Neuronal stem cell (in vitro differentiated cells): ENCODE measurements around the gene TNS1.
A peak's percentile ranks its signal among the peaks of the same experiment; 100 is the strongest.

Experiments used
- DNase-seq: peaks from one replicate; pipeline ENCODE4 v3.0.0-alpha.2; 2013; ENCODE audit warnings: low spot score
- H2AFZ ChIP-seq: one replicate; pipeline ENCODE4 v1.6.1; 2013; ENCODE audit warnings: mild to moderate bottlenecking, low read length, inconsistent platforms
- H2AK5ac ChIP-seq: 2 replicates; pipeline ENCODE4 v1.6.1; 2013; ENCODE audit warnings: low read depth, mild to moderate bottlenecking, inconsistent platforms, low read length, moderate library complexity, mixed read lengths
- H2BK120ac ChIP-seq: 2 replicates; pipeline ENCODE4 v1.6.1; 2013; ENCODE audit warnings: low read depth, mild to moderate bottlenecking, inconsistent platforms, low read length, moderate library complexity, mixed read lengths
- H2BK12ac ChIP-seq: one replicate; pipeline ENCODE4 v1.6.1; 2013; ENCODE audit warnings: low read length, inconsistent platforms
- H2BK15ac ChIP-seq: 2 replicates; pipeline ENCODE4 v1.6.1; 2013; ENCODE audit warnings: mild to moderate bottlenecking, low read length, inconsistent platforms, mixed read lengths
- H2BK5ac ChIP-seq: one replicate; pipeline ENCODE4 v1.6.1; 2013; ENCODE audit warnings: inconsistent platforms, mild to moderate bottlenecking, low read length, moderate library complexity
- H3K14ac ChIP-seq: one replicate; pipeline ENCODE4 v1.6.1; 2013; ENCODE audit warnings: low read length, inconsistent platforms
- H3K18ac ChIP-seq: 2 replicates; pipeline ENCODE4 v1.6.1; 2013; ENCODE audit warnings: low read length, inconsistent platforms
- H3K23ac ChIP-seq: 2 replicates; pipeline ENCODE4 v1.6.1; 2013; ENCODE audit warnings: low read depth, mild to moderate bottlenecking, mixed read lengths, low read length, inconsistent platforms; ENCODE audit not compliant: poor library complexity
- H3K27ac ChIP-seq: replicated peaks from 3 replicates; pipeline ENCODE4 v1.5.1; 2013; ENCODE audit warnings: low read length, inconsistent platforms
- H3K27me3 ChIP-seq, 3 experiments: 2 replicates each; pipeline ENCODE4 v1.6.1; 2013; ENCODE audit warnings: low read length in 3 of 3, mild to moderate bottlenecking in 2 of 3, inconsistent platforms in 1 of 3, low read depth in 1 of 3, mixed read lengths in 1 of 3, moderate library complexity in 1 of 3; ENCODE audit not compliant: control insufficient read depth in 3 of 3, insufficient read depth in 3 of 3
- H3K36me3 ChIP-seq, 2 donors: replicated peaks in 1 of 2; 2 replicates each; pipeline ENCODE4 v1.6.1; 2013; ENCODE audit warnings: low read length in 2 of 2; ENCODE audit not compliant: control insufficient read depth in 2 of 2, insufficient read depth in 2 of 2
- H3K4ac ChIP-seq: 2 replicates; pipeline ENCODE4 v1.6.1; 2013; ENCODE audit warnings: inconsistent platforms, mild to moderate bottlenecking, low read length, moderate library complexity
- H3K4me1 ChIP-seq, 2 donors: 1 replicate in 1 of 2; 2 replicates in 1 of 2; pipeline ENCODE4 v1.6.1; 2013; ENCODE audit warnings: low read length in 2 of 2, low read depth in 1 of 2; ENCODE audit not compliant: control insufficient read depth in 2 of 2, insufficient read depth in 1 of 2
- H3K4me2 ChIP-seq: one replicate; pipeline ENCODE4 v1.6.1; 2013; ENCODE audit warnings: mild to moderate bottlenecking, low read length, inconsistent platforms; ENCODE audit not compliant: insufficient read depth, poor library complexity, severe bottlenecking
- H3K4me3 ChIP-seq, 2 donors: 2 replicates each; pipeline ENCODE4 v1.5.1; 2013; ENCODE audit warnings: low read length in 2 of 2, mild to moderate bottlenecking in 2 of 2, inconsistent platforms in 1 of 2, moderate library complexity in 1 of 2
- H3K79me1 ChIP-seq: one replicate; pipeline ENCODE4 v1.6.1; 2013; ENCODE audit warnings: low read depth, mild to moderate bottlenecking, inconsistent platforms, low read length, moderate library complexity
- H3K9ac ChIP-seq: one replicate; pipeline ENCODE4 v1.6.1; 2013; ENCODE audit warnings: mild to moderate bottlenecking, low read depth, low read length, inconsistent platforms; ENCODE audit not compliant: poor library complexity
- H3K9me3 ChIP-seq, 2 donors: replicated peaks in 1 of 2; 2 replicates each; pipeline versions ENCODE3 to v1.6.1; 2013; ENCODE audit warnings: low read length in 2 of 2, mild to moderate bottlenecking in 2 of 2, inconsistent platforms in 1 of 2, low read depth in 1 of 2, mixed read lengths in 1 of 2, moderate library complexity in 1 of 2; ENCODE audit not compliant: control insufficient read depth in 2 of 2, insufficient read depth in 1 of 2
- H4K8ac ChIP-seq: one replicate; pipeline ENCODE4 v1.6.1; 2013; ENCODE audit warnings: low read depth, mild to moderate bottlenecking, inconsistent platforms, low read length, moderate library complexity
- H4K91ac ChIP-seq: one replicate; pipeline ENCODE4 v1.6.1; 2013; ENCODE audit warnings: low read length, low read depth, mild to moderate bottlenecking, inconsistent platforms; ENCODE audit not compliant: poor library complexity
- WGBS, 2 donors: extraction: QIAGEN DNeasy Blood & Tissue Kit; methylation state at CpG; one replicate each; pipeline ENCODE4 v1.1.7; 2013; ENCODE audit warnings: missing lambda C conversion rate in 2 of 2, mixed read lengths in 1 of 2; ENCODE audit not compliant: insufficient read length in 2 of 2, insufficient replicate concordance in 1 of 2; ENCODE audit errors: extremely low coverage in 2 of 2; 5-methylcytosine and 5-hydroxymethylcytosine counted together

Gene TNS1

GRCh38 chr2:217916504-217917254, 86.1 kb downstream of the TNS1 start:
- H2BK5ac ChIP-seq: no peak overlapping the region
- no peak overlapping the region for H3K23ac ChIP-seq
- no peak overlapping the region for H2AFZ ChIP-seq
- H3K9me3 ChIP-seq: no peaks in the 10 kb centered on the region
- no peak overlapping the region for H3K4me3 ChIP-seq
- no peak overlapping the region for H3K27ac ChIP-seq
- no peaks in the 10 kb centered on the region for H3K36me3 ChIP-seq
- H3K9ac ChIP-seq: no peak overlapping the region
- H3K18ac ChIP-seq: peak overlapping the region; percentile 16
- DNase-seq: no peak
- H3K14ac ChIP-seq: no peak overlapping the region
- H2BK120ac ChIP-seq: no peak overlapping the region
- no peak overlapping the region for H3K4me2 ChIP-seq
- no peaks in the 10 kb centered on the region for H3K79me1 ChIP-seq
- H2BK12ac ChIP-seq: no peak overlapping the region
- H4K91ac ChIP-seq: no peak overlapping the region
- H3K27me3 ChIP-seq: peaks cover 0 to 8% (median 0%) of the 10 kb centered on the region in 3 experiments
- no peak overlapping the region for H4K8ac ChIP-seq
- no CpG with 5 or more reads among the region's 10 CpGs for WGBS, 2 donors
- no peak overlapping the region for H2BK15ac ChIP-seq
- H3K4ac ChIP-seq: no peak overlapping the region
- H2AK5ac ChIP-seq: no peak overlapping the region
- H3K4me1 ChIP-seq: peaks cover 24 to 33% of the 10 kb centered on the region in 2 donors

GRCh38 chr2:217915706-217916105, 87.1 kb downstream of the TNS1 start:
- Histone ChIP-seq H3K4me2 (no peak overlapping the region), H2BK120ac (no peak overlapping the region), H4K8ac (no peak overlapping the region), H2BK12ac (no peak overlapping the region), H2AK5ac (no peak overlapping the region), H4K91ac (no peak overlapping the region), H3K4me3 (no peak overlapping the region), H3K9ac (no peak overlapping the region), H3K4me1 (peaks cover 19 to 28% of the 10 kb centered on the region in 2 donors), H3K36me3 (no peaks in the 10 kb centered on the region), H3K79me1 (no peaks in the 10 kb centered on the region), H3K4ac (no peak overlapping the region), H3K14ac (peak overlapping the region; percentile 72), H2BK5ac (no peak overlapping the region), H2AFZ (no peak overlapping the region), H3K27ac (no peak overlapping the region), H3K27me3 (peaks cover 0 to 10% (median 0%) of the 10 kb centered on the region in 3 experiments), H3K23ac (no peak overlapping the region), H3K18ac (no peak overlapping the region), H3K9me3 (no peaks in the 10 kb centered on the region), H2BK15ac (no peak overlapping the region)
- no CpG with 5 or more reads among the region's 5 CpGs for WGBS, 2 donors
- no peak for DNase-seq

- no peaks in the 10 kb centered on the region for H3K79me1 ChIP-seq
- no peak for DNase-seq
- peaks cover 0 to 10% (median 0%) of the 10 kb centered on the region in 3 experiments for H3K27me3 ChIP-seq
- H3K4me1 ChIP-seq: peaks cover 13 to 24% of the 10 kb centered on the region in 2 donors
- H3K4me2 ChIP-seq: no peak overlapping the region
- H3K23ac ChIP-seq: no peak overlapping the region
- no peak overlapping the region for H2BK15ac ChIP-seq
- H3K9me3 ChIP-seq: no peaks in the 10 kb centered on the region
- H2BK12ac ChIP-seq: no peak overlapping the region
- no peak overlapping the region for H3K18ac ChIP-seq
- no peak overlapping the region for H3K14ac ChIP-seq
- WGBS, 2 donors: no CpG with 5 or more reads among the region's 9 CpGs
- H2BK120ac ChIP-seq: no peak overlapping the region
- no peak overlapping the region for H3K9ac ChIP-seq
- no peak overlapping the region for H3K27ac ChIP-seq
- H2AFZ ChIP-seq: no peak overlapping the region
- no peak overlapping the region for H3K4ac ChIP-seq
- H4K8ac ChIP-seq: no peak overlapping the region
- H3K4me3 ChIP-seq: no peak overlapping the region
- H4K91ac ChIP-seq: no peak overlapping the region
- H2BK5ac ChIP-seq: no peak overlapping the region
- H3K36me3 ChIP-seq: no peaks in the 10 kb centered on the region
- no peak overlapping the region for H2AK5ac ChIP-seq
Measured at GRCh38 chr2:217914878-217915277, 87.9 kb downstream of the TNS1 start.

- no peaks in the 10 kb centered on the region for H3K36me3 ChIP-seq
- H3K27ac ChIP-seq: no peak overlapping the region
- no peak overlapping the region for H2AFZ ChIP-seq
- H3K4me2 ChIP-seq: no peak overlapping the region
- H3K27me3 ChIP-seq: peaks cover 0 to 10% (median 0%) of the 10 kb centered on the region in 3 experiments
- H3K4ac ChIP-seq: no peak overlapping the region
- no peak overlapping the region for H2BK15ac ChIP-seq
- WGBS, 2 donors: no CpG with 5 or more reads among the region's 1 CpG
- no peaks in the 10 kb centered on the region for H3K79me1 ChIP-seq
- DNase-seq: no peak
- no peak overlapping the region for H3K9ac ChIP-seq
- H3K23ac ChIP-seq: no peak overlapping the region
- H3K4me1 ChIP-seq: peaks cover 5 to 17% of the 10 kb centered on the region in 2 donors
- H2BK120ac ChIP-seq: no peak overlapping the region
- H2AK5ac ChIP-seq: no peak overlapping the region
- no peak overlapping the region for H4K8ac ChIP-seq
- H2BK5ac ChIP-seq: no peak overlapping the region
- no peak overlapping the region for H4K91ac ChIP-seq
- H3K14ac ChIP-seq: no peak overlapping the region
- no peaks in the 10 kb centered on the region for H3K9me3 ChIP-seq
- H3K4me3 ChIP-seq: no peak overlapping the region
- H3K18ac ChIP-seq: no peak overlapping the region
- no peak overlapping the region for H2BK12ac ChIP-seq
Measured at GRCh38 chr2:217914078-217914477, 88.7 kb downstream of the TNS1 start.
